HL-60/S4 treated with phorbol 12-myristate 13-acetate at 8.2 ng/mL for 4 days and 3 days (cell line): Measurements from ENCODE around the gene ATG14.

ENCODE experiments used
- in situ Hi-C: fragments of 300-500 bp; cut with MboI; formaldehyde crosslinking; loops from 2 replicates; pipeline ENCODE4 v1.15.0; 2022; ENCODE audit warnings: low sequenced_read_pairs

The ATG14 gene

GRCh38 chr14:55318694-55319093 lies 92.9 kb downstream of the ATG14 start:
- in situ Hi-C loops = no loop called here

GRCh38 chr14:55317542-55318306 lies 93.9 kb downstream of the ATG14 start:
- in situ Hi-C loops = no loop called here

- in situ Hi-C loops = no loop called here
Observed at GRCh38 chr14:55316564-55316963, 95.1 kb downstream of the ATG14 start.
